Activated CD4-positive, alpha-beta T cell treated with anti-CD3 and anti-CD28 coated beads, Interleukin-2, amount 50 U/mL, for 1 hour (primary cell): ENCODE data around the gene DEFB116.
"Not testable (repeated sequence)": the region's sequence is repeated elsewhere in the genome, so short reads cannot be mapped to it uniquely, and the experiment has no call there.

Experiments used
- DNase-seq: peaks from one replicate; pipeline ENCODE4 v3.0.0-alpha.2; 2020

DEFB116 gene

GRCh38 chr20:31308535-31309162 lies at the start of gene DEFB116:
Gene DEFB116, minus strand, starts transcription at chr20:31308585. Its CDS starts 0 bp downstream, at chr20:31308585.
- no peak for DNase-seq

- no peak for DNase-seq
Measured at GRCh38 chr20:31355981-31356380, 47.6 kb upstream of the DEFB116 start.

- DNase-seq: no peak
Measured at GRCh38 chr20:31341470-31341869, 33.1 kb upstream of the DEFB116 start.

- DNase-seq: no peak
Measured at GRCh38 chr20:31330893-31331292, 22.5 kb upstream of the DEFB116 start.

- DNase-seq: no peak
Measured at GRCh38 chr20:31322504-31322903, 14.1 kb upstream of the DEFB116 start.

- DNase-seq: not testable (repeated sequence)
Measured at GRCh38 chr20:31284964-31285363, 23.4 kb downstream of the DEFB116 start.

GRCh38 chr20:31278178-31278577 lies 30.2 kb downstream of the DEFB116 start:
- no peak for DNase-seq

GRCh38 chr20:31274441-31274840 lies 33.9 kb downstream of the DEFB116 start:
- DNase-seq: no peak

GRCh38 chr20:31260326-31260932 lies 48.0 kb downstream of the DEFB116 start:
- DNase-seq: no peak

GRCh38 chr20:31257364-31257763 lies 51.0 kb downstream of the DEFB116 start, which contains the start of gene DEFB115:
Gene DEFB115, plus strand, starts transcription at chr20:31257664. Its CDS starts 0 bp downstream, at chr20:31257664.
- DNase-seq: no peak

- no peak for DNase-seq
Measured at GRCh38 chr20:31256959-31257358, 51.4 kb downstream of the DEFB116 start.
